Stimulated activated CD8-positive, alpha-beta memory T cell treated with anti-CD3 and anti-CD28 coated beads, Interleukin-15, amount 100 ng/mL, for 24 hours (primary cell): ENCODE data around the gene GRID2.
"Not testable (repeated sequence)": the region's sequence is repeated elsewhere in the genome, so short reads cannot be mapped to it uniquely, and the experiment has no call there.

Experiments
- DNase-seq: peaks from one replicate; pipeline ENCODE4 v3.0.0-alpha.2; 2020; ENCODE audit warnings: low read depth

GRID2 gene

DNA sequence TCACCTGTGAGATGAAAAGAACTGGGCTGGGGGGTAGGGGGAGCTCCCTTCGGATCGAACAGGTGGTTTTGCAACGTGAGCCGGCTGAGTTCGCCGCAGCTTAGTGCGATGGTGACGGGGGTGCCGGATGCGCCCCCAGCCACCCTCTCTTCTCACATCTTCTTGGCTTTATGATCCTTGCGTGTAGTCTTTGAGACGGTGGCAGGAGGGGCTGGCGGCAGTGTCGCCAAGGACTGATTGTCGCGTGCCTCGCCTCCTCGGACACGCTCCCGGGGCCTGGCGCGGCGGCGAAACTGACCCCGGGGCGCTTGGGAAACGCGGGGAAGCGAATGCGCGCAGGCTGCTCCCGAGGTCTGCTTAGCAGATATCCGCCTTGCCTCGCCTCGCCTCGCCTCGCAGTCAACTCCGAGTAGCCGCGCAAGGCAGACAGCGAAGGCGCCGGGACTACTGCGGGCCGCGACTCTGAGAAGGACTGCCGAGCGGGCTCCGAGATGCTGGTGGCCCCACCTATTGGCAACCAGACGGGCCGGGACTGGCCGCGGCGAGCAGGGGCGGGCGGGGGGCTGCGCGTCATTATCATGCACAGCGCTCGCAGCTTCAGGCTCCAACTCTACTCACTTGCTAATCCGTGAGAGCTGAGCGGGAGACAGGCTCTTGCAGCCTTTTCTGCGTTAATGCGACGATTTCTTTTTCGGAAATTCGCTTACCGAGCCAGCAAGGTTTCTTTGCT lies 1.5 kb downstream of the GRID2 start:
- no peak for DNase-seq

- no peak for DNase-seq
Measured at GRCh38 chr4:92305878-92306520, 2.2 kb downstream of the GRID2 start.

- no peak for DNase-seq
Measured at GRCh38 chr4:92307181-92307580, 3.4 kb downstream of the GRID2 start.

DNA sequence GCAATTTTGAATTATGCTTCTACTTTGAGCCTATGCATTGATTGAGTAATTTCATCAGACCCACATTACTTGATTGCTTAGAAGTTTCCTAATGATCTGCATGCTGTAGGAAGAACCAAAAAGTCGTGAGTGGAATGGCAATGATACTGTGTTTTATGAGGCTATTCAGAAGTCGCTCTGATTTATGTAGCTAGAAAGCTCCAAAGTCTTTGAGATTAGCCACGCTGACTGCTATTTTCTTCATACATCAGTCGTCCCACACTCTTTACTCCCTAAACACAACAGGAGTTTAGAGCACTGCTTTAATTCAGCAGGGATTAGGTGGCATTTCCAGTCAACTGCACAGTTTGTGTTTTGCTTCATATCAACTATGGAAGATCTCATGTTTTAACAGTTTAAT lies 4.1 kb downstream of the GRID2 start:
- no peak for DNase-seq

DNA sequence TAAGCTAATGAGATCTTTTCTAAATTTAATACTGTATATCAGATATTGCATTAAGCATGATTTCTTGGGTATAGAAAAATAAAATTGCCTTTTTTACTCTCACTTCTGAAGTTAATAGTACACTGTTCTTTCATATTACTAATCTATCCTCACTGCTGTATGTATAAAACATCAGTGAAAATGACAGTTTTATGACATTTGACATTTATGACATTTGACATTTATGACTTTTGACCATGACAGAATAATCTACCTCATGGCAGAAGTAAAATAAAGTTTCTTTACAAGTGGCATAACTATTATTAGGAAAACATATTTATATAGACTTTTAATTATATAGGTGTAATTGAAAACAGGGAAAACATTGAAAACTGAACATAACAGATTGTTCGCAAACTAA lies 13.3 kb downstream of the GRID2 start:
- no peak for DNase-seq

GRCh38 chr4:92328095-92328494 lies 24.3 kb downstream of the GRID2 start:
- DNase-seq, result no peak

DNA sequence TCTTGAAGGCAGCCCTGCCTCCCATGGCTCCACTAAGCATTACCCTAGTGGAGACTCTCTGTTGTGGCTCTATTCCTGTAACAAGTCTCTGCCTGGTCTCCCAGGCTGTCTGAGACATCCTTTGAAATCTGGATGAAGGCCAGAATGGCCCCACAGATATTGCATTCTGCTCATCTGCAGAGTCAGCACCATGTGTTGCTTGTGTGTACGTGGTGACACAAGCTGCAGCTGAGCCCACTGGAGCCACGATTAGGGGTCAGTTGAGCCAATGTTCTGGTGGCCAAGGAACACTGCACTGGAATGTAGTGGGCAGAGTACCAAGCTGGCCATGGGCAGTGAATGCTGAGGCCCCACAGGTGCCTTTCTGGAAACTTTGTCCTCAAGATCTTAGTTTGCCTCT lies 29.2 kb downstream of the GRID2 start:
- no peak for DNase-seq

DNA sequence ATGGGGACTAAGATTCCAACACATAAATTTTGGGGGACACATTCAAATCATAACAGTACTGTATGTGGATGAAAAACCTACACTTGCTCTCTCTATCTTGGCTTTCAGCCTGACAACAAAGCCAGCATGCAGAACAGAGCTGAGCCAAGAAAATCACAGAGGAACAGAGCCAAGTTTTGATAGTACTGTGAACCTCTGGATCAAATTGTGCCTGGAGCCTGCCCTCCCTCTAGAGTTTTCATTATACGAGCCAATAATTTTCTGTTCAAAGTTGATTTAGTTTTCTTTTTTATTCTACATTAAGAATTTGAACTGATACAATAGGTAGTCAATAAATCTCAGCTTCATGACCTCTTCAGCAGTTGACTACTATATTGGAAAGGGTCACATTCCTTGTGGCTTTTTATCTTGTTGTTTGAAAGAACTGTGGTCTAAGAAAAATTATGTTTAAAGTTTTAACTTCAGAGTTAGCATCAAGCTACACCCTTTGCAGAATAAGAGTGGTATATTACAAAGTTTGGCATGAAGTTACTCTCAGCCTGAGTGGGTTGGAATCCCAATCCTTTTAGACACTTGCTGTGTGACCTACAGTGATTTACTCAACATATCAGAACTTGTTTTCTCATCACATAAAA lies 31.1 kb downstream of the GRID2 start:
- no peak for DNase-seq

DNA sequence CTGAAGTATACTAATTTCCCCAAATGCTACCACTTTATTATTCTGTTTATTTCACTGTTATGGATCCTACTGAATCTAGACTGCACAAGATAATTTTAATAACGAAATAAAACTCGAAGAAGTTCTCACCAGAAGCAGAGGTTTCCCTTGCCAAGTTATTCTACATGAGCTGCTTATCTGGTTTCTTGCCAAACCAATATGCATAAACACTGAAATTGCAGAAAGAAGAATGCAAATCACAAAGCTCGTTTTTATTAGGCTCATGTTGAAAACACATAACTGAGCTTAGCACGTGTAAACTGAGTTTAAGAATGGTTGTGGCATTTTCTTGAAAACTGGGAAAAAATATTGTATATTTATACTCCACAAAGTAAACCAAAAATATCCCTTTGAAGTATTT lies 35.9 kb downstream of the GRID2 start:
- no peak for DNase-seq

- DNase-seq, result no peak
Measured at GRCh38 chr4:92344216-92344615, 40.5 kb downstream of the GRID2 start.

GRCh38 chr4:92346289-92346688 lies 42.5 kb downstream of the GRID2 start:
- no peak for DNase-seq

DNA sequence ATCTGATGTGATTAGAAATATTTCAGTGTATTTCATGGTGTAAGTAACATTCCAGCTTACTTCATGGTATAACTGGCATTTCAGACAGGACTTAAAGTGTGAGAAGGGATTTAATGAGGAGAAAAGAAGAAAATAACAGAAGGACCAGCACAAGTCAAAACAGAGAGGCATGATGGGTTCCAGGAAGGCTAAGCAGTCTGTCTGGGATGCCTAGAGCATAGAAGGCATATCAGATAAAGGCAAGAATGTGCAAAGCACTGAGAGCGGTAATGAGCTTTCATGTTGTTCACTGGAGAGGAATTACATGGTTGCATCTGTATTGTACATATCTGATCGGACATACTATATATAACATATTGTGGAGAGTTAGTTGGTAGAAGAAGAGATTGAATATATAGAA lies 54.2 kb downstream of the GRID2 start:
- DNase-seq, result no peak

GRCh38 chr4:92359491-92359890 lies 55.7 kb downstream of the GRID2 start:
- DNase-seq, result no peak

DNA sequence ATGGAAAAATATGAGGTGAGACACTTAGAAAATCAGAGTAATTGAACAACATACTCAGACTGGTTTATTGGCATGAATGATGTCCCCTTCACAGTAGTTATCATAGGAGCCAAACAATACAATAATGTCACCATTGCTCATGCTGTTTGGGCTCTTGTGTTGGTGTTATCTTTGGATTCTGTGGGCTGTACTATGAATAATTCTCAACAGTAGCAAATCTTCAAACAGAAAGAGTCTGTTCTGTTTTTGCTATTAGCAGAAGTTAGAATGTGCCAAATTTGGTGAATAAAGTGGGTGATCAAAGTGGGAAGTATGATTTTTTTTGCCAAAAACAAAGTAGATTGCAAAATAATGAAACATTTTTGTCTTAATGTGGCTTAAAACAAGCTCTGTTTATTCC lies 58.3 kb downstream of the GRID2 start:
- no peak for DNase-seq

DNA sequence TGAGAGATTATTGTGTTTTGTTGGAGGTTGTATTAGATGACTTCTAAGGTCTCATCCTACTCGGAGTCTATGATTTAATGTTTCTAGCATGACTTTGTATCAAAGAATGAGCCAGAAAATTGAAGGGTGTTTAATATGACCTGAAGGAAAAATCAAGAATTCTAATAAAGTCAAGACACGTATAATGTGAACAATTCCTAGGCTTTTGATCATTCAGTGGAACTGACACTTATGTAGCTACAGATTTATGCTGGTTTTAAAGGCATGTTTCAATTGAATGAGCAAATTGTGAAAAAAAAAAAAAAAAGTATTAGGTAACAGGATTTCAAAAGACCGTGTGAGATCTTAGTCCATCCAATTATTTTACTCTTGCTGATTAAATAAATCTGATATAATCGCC lies 64.9 kb downstream of the GRID2 start:
- no peak for DNase-seq

DNA sequence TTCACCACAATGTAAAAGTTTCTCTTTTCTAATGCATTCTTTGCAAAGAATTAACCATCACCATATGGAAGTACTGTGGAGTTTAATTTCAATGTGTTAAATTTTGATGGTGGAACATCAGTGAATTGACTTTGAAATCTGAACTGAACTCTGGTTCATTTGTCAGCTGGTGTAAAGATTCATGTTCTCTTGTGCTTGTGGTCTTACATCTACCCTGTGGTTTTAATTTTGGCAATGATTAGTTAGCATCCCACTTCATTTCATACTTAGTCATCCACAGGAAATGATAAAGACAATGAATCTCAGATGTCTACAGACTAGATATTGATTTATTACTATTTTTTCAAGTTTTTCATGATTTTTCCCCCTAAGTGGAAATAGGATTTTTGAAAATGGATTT lies 77.8 kb downstream of the GRID2 start:
- no peak for DNase-seq

DNA sequence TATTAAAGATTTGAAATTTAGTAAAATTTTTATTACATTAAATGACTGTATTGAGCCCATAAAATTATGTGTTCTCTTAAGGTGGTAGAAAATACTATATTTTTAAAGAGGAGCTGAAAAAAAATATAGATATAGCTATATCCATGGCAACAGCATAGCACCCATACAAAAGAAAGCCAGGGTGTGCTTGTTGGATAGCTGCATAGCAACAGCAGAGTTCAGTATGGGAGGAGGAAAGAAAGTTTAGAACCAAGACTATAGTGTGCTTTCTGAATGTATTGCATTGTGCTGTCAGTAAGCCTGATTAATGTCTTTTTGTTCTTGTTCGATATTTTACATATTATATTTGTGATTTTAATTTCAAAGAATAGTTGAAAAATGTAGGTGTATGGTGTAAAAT lies 78.4 kb downstream of the GRID2 start:
- DNase-seq, result no peak

GRCh38 chr4:92387459-92388069 lies 83.8 kb downstream of the GRID2 start:
- no peak for DNase-seq

DNA sequence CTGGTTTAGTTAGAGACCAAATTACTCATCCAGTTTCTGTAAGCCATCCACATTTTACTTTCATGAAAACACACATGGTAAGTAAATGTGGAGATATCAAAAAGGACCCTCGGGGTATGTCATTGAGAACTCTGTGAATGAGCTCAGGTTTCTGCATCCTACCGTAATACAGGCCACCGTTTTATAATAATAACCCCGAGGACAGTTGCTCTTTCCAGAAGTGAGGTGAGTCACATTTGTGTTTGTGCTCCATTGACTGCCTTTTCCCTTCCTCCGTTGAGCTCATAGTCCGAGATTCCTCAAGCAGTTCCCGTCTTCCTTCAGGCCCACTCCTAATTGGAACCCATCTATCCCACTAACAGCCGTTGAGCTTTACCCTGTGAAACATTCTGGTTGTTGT lies 95.3 kb downstream of the GRID2 start:
- no peak for DNase-seq

- DNase-seq, result not testable (repeated sequence)
Measured at GRCh38 chr4:92403525-92403924, 99.8 kb downstream of the GRID2 start.

- no peak for DNase-seq
Measured at GRCh38 chr4:92406488-92406887, 102.7 kb downstream of the GRID2 start.

DNA sequence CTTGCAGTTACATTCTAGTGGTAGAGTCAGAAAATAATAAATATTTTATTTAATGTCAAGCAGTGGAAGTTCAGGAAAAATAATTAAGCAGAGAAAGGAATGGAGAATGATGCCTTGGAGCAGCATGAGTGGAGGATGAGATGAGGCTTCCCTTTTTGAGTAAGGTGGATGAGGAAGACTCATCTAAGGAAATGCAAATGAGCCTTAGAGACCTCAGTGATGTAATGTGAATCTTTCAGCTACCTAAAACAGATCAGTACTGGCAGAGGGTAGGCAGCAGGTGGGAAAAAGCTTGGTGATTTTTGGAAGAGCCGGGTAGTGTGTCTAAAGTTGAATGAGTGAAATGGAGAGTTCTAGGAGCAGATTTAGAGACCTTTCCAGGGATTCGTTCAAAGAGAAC lies 118.2 kb downstream of the GRID2 start:
- DNase-seq, result no peak

DNA sequence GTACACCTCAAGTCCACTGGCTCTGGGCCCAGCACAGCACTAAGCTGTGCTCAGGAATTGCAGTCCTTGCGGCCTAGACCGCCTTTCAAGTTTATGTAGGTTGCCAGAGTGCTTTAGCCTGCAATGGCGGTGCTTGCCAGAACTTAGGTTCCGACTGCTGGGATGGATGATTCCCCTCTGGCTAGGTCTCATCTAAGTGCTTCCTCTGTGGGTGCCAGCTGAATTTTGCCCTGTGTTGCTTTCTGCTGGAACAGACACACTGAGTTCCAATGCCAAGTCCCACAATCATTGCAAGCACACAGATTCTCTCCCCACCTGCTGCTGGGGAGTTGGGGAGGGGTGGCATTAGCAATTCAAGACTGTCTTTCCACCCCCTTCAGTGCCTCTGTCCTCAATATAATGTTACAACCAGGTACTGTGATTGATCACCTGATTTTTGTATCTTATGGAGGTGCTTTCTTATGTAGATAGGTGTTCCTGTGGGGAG lies 129.5 kb downstream of the GRID2 start:
- no peak for DNase-seq
